DOHH2 (cell line): ENCODE results near the gene DCDC2C.

Experiments used
- CTCF ChIP-seq: fragments of 200-600 bp; sonication (generic); IDR thresholded peaks from one replicate; pipeline ENCODE4 v1.5.1; 2014; ENCODE audit warnings: antibody characterized with exemption, mild to moderate bottlenecking, low read depth, low read length; ENCODE audit not compliant: poor library complexity, severe bottlenecking
- EZH2phosphoT487 ChIP-seq: fragments of 200-600 bp; sonication (generic); IDR thresholded peaks from 2 replicates; pipeline ENCODE4 v1.6.1; 2017; ENCODE audit warnings: borderline replicate concordance, mild to moderate bottlenecking, antibody characterized with exemption, low read length, moderate library complexity, mixed read lengths

GRCh38 chr2:3679616-3680393 lies 23.6 kb upstream of the DCDC2C start:
- TF ChIP-seq CTCF, result no peak
- no peak for TF ChIP-seq EZH2phosphoT487
